D341Med (cell line): ENCODE data around the gene CAPN1.
A peak's percentile ranks its signal among the peaks of the same experiment; 100 is the strongest.
"Not testable (repeated sequence)": the region's sequence is repeated elsewhere in the genome, so short reads cannot be mapped to it uniquely, and the experiment has no call there.

ENCODE experiments used
- DNase-seq: peaks from one replicate; pipeline ENCODE4 v3.0.0; 2012; ENCODE audit warnings: low spot score

Gene CAPN1

DNA sequence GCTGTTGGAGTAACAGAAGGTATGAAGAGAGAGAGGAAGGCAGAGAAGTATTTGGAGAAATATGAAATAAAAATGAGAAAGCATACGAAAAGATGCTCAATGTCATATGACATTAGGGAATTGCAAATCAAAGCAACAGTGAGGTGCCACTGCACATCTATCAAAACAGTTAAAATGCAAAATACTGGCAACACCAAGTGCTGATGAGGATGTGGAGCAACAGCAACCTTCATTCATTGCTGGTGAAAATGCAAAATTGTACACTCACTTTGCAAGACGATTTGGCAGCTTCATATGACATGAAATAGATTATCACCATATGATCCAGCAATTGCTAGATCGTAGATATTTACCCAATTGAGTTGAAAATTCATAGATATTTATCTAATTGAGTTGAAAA lies 21.1 kb upstream of the CAPN1 start:
- no peak for DNase-seq

DNA sequence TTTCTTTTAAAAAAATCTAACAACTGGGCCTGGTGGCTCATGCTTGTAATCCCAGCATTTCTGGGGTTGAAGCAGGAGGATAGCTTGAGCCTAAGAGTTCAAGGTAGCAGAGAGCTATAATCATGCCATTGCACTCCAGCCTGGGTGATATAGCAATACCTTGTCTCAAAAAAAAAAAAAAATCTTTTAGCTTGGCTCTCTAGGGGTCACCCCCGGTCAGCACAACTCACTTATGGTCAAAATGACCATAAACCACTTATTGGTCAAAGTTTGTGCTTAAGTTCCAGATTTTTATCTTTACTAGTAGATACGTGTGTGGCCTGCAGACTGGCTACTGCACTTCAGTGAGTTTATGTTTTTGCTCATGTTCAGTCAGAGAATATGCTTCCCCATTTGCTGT lies 18.0 kb upstream of the CAPN1 start:
- no peak for DNase-seq

DNA sequence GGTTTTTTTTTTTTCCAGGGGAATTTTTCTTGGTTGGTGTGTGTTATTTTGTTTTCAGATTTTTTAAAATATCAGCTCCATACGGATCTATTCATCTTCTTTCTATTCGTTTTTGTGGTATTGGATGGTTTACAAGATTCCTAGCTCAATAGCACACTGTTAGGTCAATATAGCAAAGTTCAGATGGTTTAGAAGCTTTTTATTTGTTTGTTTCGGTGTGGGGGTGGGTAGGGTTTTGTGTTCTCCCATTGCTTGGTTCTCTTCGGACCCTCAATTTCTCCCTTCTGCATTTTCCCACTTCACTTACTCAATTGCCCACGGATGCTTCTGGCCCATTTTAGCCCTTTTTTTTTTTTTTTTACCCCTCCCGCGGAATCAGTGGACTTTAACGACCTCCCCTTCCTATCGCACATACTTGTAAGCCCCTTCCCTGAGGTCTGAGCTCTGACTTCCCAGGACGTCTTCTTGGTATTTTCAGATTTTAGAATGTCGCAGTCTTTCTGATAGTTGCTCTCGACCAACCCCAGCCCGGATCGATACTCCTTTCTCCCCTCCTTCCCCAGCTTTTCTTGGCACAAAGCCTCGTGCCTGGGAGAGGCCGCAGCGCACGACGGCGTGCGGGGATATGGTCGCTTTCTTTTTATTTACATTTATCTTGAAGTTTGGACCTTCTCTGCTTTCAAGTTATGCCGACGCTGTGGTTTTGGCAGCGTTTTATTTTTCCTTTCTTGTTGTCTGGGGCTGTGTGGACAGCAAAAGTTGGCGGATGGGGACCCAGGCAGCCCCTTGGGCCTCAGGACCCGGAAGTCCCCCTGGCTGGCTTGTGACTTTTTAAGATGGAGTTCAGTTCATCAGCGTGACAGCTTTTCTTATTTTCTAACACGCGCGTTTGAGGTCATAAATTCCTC lies 16.1 kb upstream of the CAPN1 start:
- DNase-seq, result no peak

DNA sequence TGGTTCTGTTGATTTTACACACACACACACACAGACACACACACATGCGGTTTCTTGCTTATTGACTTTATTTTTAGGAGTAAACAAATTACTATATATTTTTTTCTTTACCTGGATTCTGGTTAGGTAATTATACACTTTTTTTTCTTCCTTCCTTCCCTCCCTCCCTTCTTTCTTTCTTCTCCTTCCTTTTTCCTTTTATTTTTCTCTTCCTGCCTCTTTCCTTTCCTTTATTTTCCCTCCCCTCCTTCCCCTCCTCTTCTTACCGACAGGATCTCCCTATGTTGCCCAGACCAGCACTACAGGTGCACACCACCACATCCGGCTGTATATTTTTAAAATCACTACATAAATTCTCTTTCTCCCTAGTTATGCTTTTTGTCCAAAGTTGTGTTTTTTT lies 14.8 kb upstream of the CAPN1 start:
- no peak for DNase-seq

DNA sequence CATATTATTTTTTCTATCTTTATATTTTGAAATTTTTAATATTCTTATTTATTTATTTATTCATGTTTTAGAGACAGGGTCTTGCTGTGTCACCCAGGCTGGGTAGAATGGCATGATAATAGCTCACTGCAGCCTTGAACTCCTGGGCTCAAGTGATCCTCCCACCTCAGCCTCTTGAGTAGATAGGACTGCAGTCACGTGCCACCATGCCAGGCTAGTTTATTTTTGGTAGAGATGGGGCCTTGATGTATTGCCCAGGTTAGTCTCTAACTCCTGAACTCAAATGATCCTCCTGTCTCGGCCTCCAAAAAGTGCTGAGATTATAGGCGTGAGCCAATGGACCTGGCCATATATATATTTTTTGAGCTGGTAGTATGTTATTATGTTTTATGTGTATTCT lies 14.1 kb upstream of the CAPN1 start:
- DNase-seq, result no peak

DNA sequence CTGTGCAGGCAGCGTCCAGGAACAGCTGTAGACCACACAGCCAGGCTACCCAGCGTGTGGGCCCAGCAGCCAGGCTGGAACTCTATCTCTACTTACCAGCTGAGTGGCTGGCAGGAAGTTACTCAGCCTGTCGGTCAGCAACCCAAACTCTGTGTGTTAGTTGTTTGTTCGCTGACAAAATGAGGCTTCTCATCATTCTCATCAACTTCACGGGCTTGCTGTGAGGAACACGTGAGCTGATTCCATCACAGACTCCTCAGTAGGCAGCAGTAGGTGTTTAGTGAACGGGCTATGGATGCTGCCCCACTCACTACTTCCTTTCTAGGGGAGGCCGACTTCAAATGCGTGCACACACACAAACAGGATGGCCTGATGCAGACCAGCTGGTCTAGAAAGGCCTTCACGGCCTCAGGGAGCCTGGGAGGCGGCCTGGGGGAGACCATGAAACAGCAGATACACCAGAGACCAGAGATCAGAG lies 12.5 kb upstream of the CAPN1 start:
- DNase-seq, result no peak

DNA sequence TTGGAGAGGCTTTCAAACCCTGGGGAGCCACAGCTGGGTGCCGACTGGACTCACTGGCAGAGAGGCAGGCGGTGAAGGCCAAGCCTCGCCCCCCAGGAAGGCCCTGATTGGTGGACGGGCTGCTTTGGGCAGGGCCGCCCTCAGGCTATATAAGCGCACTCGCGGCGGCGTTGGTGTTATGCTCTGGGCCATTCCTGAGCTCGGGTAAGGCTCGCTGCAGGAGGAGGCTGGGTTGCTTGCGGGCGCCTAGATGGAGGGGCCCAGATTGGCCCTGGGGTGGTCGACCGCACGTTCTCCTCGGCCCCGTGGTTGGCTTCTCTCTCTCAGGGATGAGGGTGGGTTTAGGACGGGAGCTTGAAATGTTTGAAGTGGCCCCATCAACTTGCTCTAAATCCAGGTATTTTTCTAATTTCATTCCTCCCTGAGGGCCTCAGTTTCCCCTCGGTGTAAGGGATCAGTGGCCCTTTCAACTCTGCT lies 11.6 kb upstream of the CAPN1 start, which contains the start of gene SPDYC:
SPDYC (plus strand) TSS at position 176 of the 477 bp plus-strand sequence. CDS start 1,125 bp downstream, outside the sequence.
- DNase-seq, result no peak

DNA sequence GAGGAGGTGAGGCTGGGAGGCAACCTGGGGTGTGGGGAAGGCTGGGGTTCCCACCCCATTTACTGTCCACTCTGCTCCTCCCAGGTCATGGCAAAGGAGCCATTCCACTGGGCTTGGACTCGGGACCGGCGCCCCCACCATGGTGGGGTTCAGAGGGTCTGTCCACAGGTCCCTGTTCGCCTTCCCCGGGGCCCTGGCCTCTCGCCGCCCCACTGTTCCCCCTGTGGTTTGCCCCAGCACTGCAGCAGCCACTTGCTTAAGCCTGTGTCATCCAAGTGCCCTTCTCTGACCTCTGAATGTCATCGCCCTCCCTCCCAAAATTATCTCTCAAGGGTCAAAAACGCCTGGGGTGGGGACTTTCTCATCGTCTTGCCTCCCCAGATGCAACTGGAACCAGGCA lies 9.1 kb upstream of the CAPN1 start:
- no peak for DNase-seq

DNA sequence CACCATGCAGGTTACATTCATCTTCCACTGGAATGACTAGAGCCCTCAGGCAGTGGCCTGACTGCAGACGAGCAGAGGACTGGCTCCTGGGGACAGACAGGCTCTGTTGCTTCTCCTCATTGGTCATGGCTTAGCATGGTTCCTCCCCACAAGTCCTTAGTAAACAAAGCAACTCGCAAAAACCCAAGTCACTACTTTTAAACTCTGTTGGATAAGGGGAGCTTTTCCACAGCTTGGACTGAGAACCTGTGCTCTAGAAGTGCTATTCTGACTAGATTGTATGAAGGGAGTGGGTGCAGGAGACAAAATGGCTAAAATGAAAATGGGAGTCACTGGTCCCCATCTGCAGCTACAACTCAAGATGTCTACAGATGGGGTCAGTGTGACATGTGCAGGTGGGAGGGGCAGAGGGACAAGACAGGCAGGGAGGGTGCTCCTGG lies 7.1 kb upstream of the CAPN1 start:
- not testable (repeated sequence) for DNase-seq

DNA sequence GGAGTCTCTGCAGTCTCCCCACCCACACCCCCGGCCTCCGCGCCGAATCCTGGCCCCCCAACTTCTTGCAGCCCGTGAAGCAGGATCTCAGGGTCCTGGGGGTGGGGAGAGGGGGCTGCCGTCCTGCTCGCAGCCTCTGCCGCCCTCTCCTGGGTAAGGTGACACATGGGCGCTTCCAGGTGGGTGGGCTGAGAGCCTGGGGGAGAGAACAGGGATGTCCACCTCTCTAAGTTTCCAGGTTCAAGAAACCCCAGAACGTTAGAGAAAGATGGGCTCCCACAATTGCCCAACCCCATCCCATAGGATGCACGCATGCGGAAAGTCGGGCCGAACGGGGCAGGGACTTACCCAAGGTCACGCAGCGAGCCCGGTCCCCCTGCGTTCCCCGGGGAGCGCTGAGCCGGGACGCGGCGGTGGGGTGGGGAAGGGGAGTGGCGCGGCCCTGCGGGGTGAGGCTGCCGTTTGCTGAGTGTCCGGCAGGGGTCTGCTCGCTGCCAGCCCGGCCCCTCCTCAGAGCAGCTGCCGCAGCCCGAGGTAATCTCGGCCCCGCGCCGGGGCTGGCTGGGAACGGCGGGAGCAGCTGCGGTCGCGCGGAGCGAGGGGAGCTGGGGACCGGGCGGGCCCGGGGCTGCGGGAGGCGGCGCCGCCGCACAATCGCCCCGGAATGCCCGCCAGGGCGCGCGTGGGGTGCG lies 705 bp upstream of the CAPN1 start:
- DNase-seq, result peak; percentile 93

DNA sequence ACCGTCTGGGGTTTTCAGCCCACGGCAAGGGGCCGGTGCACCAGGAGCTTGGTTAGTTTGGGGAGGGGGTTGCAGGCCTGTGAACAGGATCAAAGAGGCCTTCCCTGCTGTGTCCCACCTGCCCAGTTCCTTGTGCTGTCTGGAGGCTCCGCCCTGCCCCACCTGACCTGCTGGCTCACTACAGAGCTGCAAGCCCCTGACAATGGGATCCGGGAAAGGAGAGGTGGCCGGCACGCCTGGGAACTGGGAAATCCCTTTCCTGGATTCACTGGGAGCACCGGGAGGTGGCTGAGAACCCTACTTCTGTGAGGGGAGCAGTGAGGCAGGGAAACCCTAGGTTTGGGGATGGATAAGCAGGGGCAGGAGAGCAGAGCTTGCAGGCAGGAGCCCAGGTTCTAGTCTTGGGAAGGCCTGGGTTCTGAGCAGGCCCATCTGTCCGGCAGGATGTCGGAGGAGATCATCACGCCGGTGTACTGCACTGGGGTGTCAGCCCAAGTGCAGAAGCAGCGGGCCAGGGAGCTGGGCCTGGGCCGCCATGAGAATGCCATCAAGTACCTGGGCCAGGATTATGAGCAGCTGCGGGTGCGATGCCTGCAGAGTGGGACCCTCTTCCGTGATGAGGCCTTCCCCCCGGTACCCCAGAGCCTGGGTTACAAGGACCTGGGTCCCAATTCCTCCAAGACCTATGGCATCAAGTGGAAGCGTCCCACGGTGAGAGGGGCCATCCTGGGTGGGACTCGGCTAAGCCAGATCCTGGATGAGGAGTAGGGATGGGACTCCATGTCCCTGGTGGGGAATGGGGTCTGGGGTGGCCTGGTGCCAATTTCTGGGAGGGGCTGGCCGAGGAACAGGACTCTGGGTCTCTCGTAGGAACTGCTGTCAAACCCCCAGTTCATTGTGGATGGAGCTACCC lies 786 bp downstream of the CAPN1 start:
- no peak for DNase-seq

DNA sequence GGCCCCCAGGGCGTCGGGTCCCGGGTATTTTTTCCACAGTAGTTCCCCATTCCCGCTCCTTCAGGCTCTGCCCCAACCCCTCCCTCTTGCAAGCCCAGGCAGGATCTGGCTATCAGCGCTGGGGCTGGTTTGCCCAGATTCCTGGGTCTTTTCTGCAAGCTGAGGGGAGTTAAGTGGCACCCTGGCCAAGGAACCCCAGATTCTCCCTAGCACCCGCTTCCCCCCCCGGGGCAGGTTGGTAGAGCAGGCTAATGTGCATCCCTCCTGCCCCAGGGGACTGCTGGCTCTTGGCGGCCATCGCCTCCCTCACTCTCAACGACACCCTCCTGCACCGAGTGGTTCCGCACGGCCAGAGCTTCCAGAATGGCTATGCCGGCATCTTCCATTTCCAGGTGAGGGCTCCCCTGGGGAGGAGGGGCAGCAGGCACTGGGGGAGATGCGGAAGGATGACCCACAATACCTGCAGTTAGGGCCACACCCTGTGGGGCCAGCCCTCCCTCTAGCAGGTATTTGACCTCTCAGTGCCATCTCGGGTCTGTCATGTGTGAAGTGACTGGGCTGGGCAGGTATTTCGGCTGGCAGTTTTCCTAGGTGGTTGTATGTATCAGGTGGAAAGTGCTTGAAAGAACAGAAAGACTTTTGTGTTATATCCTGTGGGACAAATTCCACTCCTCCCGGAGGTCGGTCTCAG lies 1.6 kb downstream of the CAPN1 start:
- no peak for DNase-seq

DNA sequence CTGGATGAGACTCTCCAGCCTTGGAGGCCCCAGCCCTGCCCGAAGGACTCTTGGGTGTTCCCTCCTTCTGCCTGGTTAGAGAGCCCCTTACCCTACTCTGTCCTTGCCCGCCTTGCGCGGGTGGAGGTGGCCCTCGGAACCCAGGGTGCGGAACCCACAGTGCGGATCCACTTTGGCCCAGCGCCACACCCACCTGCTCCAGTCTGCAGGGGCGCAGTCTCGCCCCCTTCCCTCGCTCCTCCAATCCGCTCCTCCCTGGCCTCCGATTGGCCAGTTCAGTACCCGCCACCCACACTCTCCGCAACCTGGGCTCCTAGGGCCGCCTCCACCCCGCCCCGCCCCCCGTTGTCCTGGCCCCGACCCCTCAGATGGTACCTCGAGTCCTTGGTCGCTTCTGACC lies 2.4 kb downstream of the CAPN1 start:
- DNase-seq, result peak; percentile 14

DNA sequence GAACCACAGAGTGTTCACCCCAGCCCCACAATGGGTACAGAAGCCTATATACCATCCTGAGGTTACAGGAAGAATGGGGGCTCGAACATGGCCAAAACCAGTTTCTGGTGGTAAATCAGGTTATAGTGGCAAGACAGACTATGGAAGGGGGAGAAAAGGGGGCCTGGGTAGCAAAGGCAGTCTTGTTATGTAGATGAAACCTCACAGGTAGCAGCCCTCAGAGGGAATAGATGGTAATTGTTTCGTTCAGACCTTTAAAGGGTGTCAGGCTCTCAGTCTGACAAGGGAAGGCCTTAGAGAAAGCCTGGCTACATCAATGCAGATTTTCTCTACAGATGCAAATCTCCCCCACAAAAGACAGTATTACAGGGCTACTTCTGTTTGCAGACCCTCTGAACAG lies 3.4 kb downstream of the CAPN1 start:
- no peak for DNase-seq

DNA sequence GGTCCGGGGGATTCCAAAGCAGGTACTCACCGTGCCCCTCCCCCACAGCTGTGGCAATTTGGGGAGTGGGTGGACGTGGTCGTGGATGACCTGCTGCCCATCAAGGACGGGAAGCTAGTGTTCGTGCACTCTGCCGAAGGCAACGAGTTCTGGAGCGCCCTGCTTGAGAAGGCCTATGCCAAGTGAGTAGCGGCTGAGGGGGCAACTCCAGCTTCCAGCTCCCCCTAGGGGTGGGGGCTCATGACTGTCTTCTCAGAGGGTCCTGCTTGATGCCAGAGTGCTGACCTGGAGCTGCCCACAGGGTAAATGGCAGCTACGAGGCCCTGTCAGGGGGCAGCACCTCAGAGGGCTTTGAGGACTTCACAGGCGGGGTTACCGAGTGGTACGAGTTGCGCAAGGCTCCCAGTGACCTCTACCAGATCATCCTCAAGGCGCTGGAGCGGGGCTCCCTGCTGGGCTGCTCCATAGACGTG lies 4.2 kb downstream of the CAPN1 start:
- peak; percentile 14 for DNase-seq

DNA sequence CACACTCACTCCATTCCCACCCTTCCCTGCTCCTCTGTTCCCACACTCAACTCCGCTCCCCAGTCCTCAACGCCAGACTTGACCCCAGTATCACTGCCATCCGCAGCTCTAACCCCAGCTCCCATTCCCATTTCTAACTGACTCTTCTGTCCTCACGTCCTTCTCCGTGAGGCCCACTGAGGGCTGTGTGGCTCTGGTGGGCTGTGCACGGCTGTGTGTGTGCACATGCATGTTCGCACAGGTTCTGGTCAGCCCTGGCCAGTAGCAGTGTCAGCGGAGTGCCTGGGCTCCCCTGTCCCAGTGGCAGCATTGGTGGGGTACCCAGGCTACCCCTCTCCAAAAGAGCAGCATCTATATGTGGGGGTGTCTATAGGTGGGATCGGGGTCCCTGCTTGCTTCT lies 5.0 kb downstream of the CAPN1 start:
- no peak for DNase-seq

DNA sequence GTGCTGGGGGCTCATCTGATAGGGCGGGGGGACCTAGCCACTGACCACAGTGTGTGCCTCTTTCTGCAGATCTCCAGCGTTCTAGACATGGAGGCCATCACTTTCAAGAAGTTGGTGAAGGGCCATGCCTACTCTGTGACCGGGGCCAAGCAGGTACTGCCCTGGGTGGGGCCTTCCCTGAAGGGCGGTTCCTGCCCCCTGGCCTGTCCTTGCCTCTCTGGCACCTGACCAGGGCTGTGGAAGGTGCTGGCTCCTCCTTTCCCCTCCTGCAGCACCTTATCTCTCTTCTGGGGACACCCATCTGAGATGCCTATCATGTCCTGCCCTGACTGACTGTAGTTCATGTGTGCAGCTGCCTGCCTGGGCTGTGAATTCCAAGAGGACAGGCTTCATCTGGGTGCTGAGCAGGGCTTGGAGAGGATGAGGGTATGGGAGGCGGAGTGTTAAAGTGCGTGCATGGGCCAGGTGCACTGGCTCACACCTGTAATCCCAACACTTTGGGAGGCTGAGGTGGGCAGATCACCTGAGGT lies 5.5 kb downstream of the CAPN1 start:
- DNase-seq, result no peak

DNA sequence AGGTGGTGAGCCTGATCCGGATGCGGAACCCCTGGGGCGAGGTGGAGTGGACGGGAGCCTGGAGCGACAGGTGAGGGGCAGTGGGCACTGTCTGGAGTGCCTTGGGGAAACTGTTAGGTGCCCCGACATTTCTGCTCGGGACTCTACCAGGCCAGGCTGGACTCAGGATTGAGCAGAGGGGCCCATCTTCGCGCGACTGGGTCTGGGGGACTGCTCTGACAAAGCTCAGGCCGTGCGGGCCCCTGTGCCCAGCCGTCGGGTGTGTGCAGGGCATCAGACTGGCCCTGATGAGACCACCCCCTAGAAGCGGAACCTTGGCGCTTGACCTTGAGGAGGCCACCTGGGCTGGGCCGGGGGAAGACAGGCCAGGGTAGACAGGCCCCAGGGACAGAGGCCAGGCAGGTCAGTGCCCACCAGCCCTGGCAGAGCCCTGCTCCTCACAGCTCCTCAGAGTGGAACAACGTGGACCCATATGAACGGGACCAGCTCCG lies 6.3 kb downstream of the CAPN1 start:
- no peak for DNase-seq

DNA sequence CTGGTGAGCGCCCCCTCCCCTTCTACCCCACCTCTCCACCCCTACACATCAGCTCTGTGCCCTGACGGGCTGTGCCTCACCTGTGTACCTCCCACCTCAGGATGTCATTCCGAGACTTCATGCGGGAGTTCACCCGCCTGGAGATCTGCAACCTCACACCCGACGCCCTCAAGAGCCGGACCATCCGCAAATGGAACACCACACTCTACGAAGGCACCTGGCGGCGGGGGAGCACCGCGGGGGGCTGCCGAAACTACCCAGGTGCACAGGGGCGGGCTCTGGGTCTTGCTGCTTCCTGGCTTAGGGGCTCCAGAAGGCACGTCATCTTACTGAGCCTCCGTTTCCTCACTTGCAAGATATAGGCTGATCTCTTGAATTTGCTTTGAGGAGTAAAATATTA lies 6.8 kb downstream of the CAPN1 start:
- no peak for DNase-seq

DNA sequence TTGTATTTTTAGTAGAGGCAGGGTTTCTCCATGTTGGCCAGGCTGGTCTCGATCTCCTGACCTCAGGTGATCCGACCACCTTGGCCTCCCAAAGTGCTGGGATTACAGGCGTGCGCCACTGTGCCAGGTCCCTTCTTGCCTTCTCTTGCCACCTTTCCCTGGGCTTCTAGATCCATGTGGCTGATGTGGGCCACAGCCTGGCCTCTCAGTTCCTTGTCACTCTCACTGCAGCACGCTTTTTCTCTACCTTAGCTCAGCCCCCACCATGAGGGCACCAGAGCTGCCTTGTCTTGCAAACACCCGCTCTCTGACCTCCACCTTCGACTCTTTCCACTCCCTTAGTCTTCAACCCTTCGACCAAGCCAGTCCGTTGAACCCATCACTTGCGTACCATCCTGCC lies 7.5 kb downstream of the CAPN1 start:
- no peak for DNase-seq

DNA sequence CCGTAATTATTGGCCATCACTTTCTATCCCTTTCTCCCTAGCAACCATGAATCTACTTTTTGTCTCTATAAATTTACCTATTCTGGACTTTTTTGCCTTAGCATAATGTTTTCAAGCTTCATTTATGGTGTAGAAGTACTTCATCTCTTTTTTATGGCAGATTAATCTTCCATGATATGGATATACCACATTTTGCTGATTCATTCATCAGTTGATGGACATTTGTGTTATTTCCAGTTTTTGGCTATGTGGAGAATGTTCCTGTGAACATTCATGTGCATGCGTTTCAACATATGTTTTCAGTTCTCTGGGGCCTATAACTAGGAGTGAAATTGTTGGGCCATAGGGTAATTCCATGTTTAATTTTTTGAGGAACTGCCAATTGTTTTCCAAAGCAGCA lies 12.8 kb downstream of the CAPN1 start:
- DNase-seq, result no peak
